IMR-90 (cell line): Measurements from ENCODE around the gene SCAF4. TPM values are rescaled to one million over a fixed set of nuclear protein-coding genes. Genes with fewer than 3 reads are reported as not detected.

Experiments used
- ATAC-seq: fragments of 200-7000 bp; cut with Tn5 transposase; 2 replicates; pipeline ENCODE4 v1.9.1; 2020; ENCODE audit warnings: low read depth, mild to moderate bottlenecking, moderate library complexity
- BruUV-seq: library from RNA; stranded (reverse); fragments of 400-500 nt; replicated peaks from 2 replicates; lab custom pipeline; 2021; lab: Mats Ljungman, UMichigan
- CTCF ChIA-PET: fragments of 300-600 bp; formaldehyde crosslinking; extraction: SDS; loops from one replicate; lab custom pipeline; 2021; ENCODE audit warnings: antibody characterized with exemption; lab: Yijun Ruan, JAX
- POLR2A ChIA-PET: fragments of 300-600 bp; sonication (Branson Sonifier 250); formaldehyde crosslinking; loops from one replicate; lab custom pipeline; 2022; ENCODE audit warnings: antibody characterized with exemption; ENCODE audit not compliant: unreplicated experiment; lab: Charles Lee
- DNase-seq: peaks from one replicate; pipeline ENCODE4 v3.0.0; 2013
- H2AFZ ChIP-seq: replicated peaks from 2 replicates; pipeline ENCODE3; 2013; ENCODE audit warnings: low read length, mild to moderate bottlenecking; ENCODE audit not compliant: poor library complexity
- H2AK5ac ChIP-seq: 2 replicates; pipeline ENCODE4 v1.6.1; 2013; ENCODE audit warnings: low read depth, low read length, inconsistent platforms
- H2AK9ac ChIP-seq: replicated peaks from 2 replicates; pipeline ENCODE3; 2013; ENCODE audit warnings: mild to moderate bottlenecking, low read depth, low read length, moderate library complexity; ENCODE audit not compliant: poor library complexity
- H2BK120ac ChIP-seq: 2 replicates; pipeline ENCODE4 v1.6.1; 2013; ENCODE audit warnings: low read depth, low read length, inconsistent platforms
- H2BK15ac ChIP-seq: 3 replicates; pipeline ENCODE4 v1.6.1; 2013; ENCODE audit warnings: low read depth, low read length, inconsistent platforms
- H2BK20ac ChIP-seq: 2 replicates; pipeline ENCODE4 v1.6.1; 2013; ENCODE audit warnings: low read depth, mild to moderate bottlenecking, inconsistent platforms, low read length, moderate library complexity
- H2BK5ac ChIP-seq: 2 replicates; pipeline ENCODE4 v1.6.1; 2013; ENCODE audit warnings: mild to moderate bottlenecking, low read depth, low read length, inconsistent platforms; ENCODE audit not compliant: poor library complexity, severe bottlenecking
- H3K14ac ChIP-seq: replicated peaks from 2 replicates; pipeline ENCODE4 v1.6.1; 2013; ENCODE audit warnings: low read depth, low read length, inconsistent platforms
- H3K18ac ChIP-seq: 2 replicates; pipeline ENCODE4 v1.6.1; 2013; ENCODE audit warnings: low read depth, low read length, control low read depth
- H3K23ac ChIP-seq: 2 replicates; pipeline ENCODE4 v1.6.1; 2013; ENCODE audit warnings: low read depth, low read length, inconsistent platforms
- H3K27ac ChIP-seq: 2 replicates; pipeline ENCODE4 v1.5.1; 2013; ENCODE audit warnings: mild to moderate bottlenecking, control low read depth, low read length; ENCODE audit not compliant: insufficient read depth
- H3K27me3 ChIP-seq: 2 replicates; pipeline ENCODE4 v1.6.1; 2013; ENCODE audit warnings: low read length; ENCODE audit not compliant: control insufficient read depth, insufficient read depth
- H3K36me3 ChIP-seq: 2 replicates; pipeline ENCODE4 v1.6.1; 2013; ENCODE audit warnings: low read length, mixed read lengths; ENCODE audit not compliant: control insufficient read depth, insufficient read depth
- H3K4ac ChIP-seq: 2 replicates; pipeline ENCODE4 v1.6.1; 2013; ENCODE audit warnings: low read depth, low read length, inconsistent platforms
- H3K4me1 ChIP-seq: 2 replicates; pipeline ENCODE4 v1.6.1; 2013; ENCODE audit warnings: low read length, mixed read lengths; ENCODE audit not compliant: control insufficient read depth, insufficient read depth
- H3K4me2 ChIP-seq: 2 replicates; pipeline ENCODE4 v1.6.1; 2013; ENCODE audit warnings: low read depth, mild to moderate bottlenecking, control low read depth, low read length, moderate library complexity
- H3K4me3 ChIP-seq: 2 replicates; pipeline ENCODE4 v1.5.1; 2013; ENCODE audit warnings: low read depth, mild to moderate bottlenecking, control low read depth, low read length, moderate library complexity; ENCODE audit not compliant: insufficient read depth
- H3K56ac ChIP-seq: 2 replicates; pipeline ENCODE4 v1.6.1; 2013; ENCODE audit warnings: low read length, inconsistent platforms; ENCODE audit not compliant: insufficient read depth; ENCODE audit errors: extremely low read depth
- H3K79me1 ChIP-seq, 2 experiments: 2 replicates each; pipeline ENCODE4 v1.6.1; 2013; ENCODE audit warnings: low read length in 2 of 2, inconsistent platforms in 1 of 2, low read depth in 1 of 2
- H3K9ac ChIP-seq: 2 replicates; pipeline ENCODE4 v1.6.1; 2013; ENCODE audit warnings: low read depth, low read length, control low read depth
- H3K9me1 ChIP-seq: 2 replicates; pipeline ENCODE4 v1.6.1; 2013; ENCODE audit warnings: low read length, inconsistent platforms; ENCODE audit not compliant: insufficient read depth
- H3K9me3 ChIP-seq: 2 replicates; pipeline ENCODE4 v1.6.1; 2013; ENCODE audit warnings: low read length; ENCODE audit not compliant: control insufficient read depth, insufficient read depth
- H4K20me1 ChIP-seq: 2 replicates; pipeline ENCODE4 v1.6.1; 2013; ENCODE audit warnings: low read length, inconsistent platforms; ENCODE audit not compliant: insufficient read depth
- H4K5ac ChIP-seq: 2 replicates; pipeline ENCODE4 v1.6.1; 2013; ENCODE audit warnings: mild to moderate bottlenecking, low read depth, low read length, control low read depth
- H4K8ac ChIP-seq, 2 experiments: 2 replicates each; pipeline ENCODE4 v1.6.1; 2013; ENCODE audit warnings: low read depth in 2 of 2, low read length in 2 of 2, control low read depth in 1 of 2, inconsistent platforms in 1 of 2
- H4K91ac ChIP-seq: 2 replicates; pipeline ENCODE4 v1.6.1; 2013; ENCODE audit warnings: low read depth, low read length, inconsistent platforms; ENCODE audit not compliant: insufficient read depth
- BHLHE40 ChIP-seq: fragments of 150-350 bp; IDR thresholded peaks from 2 replicates; pipeline ENCODE4 v1.6.1; 2016; ENCODE audit warnings: mild to moderate bottlenecking, low read depth, low read length
- CEBPB ChIP-seq: IDR thresholded peaks from 2 replicates; pipeline ENCODE4 v1.6.1; 2012; ENCODE audit warnings: low read depth, low read length, improper control_type of control experiment
- CHD1 ChIP-seq: IDR thresholded peaks from 2 replicates; pipeline ENCODE4 v1.6.1; 2012; ENCODE audit warnings: low read depth, low read length, improper control_type of control experiment
- CTCF ChIP-seq: conservative IDR thresholded peaks from 2 replicates; pipeline ENCODE4 v1.5.1; 2012; ENCODE audit warnings: mild to moderate bottlenecking, low read depth, low read length, improper control_type of control experiment
- MAFK ChIP-seq: IDR thresholded peaks from 2 replicates; pipeline ENCODE4 v1.6.1; 2012; ENCODE audit warnings: low read depth, low read length, improper control_type of control experiment
- MAZ ChIP-seq: IDR thresholded peaks from 2 replicates; pipeline ENCODE4 v1.6.1; 2012; ENCODE audit warnings: low read depth, mild to moderate bottlenecking, low read length, improper control_type of control experiment, moderate library complexity, borderline replicate concordance
- POLR2A ChIP-seq: IDR thresholded peaks from 2 replicates; pipeline ENCODE4 v1.6.1; 2012; ENCODE audit warnings: mild to moderate bottlenecking, low read depth, low read length
- RAD21 ChIP-seq: IDR thresholded peaks from 2 replicates; pipeline ENCODE4 v1.6.1; 2012; ENCODE audit warnings: low read length, improper control_type of control experiment
- WGBS, 2 experiments: methylation state at CpG; one replicate each; pipeline versions ENCODE4 v1.1.5 to v1.1.7; 2013; ENCODE audit warnings: missing lambda C conversion rate in 2 of 2; ENCODE audit not compliant: insufficient read length in 1 of 2; ENCODE audit errors: extremely low coverage in 2 of 2; 5-methylcytosine and 5-hydroxymethylcytosine counted together
- dilution Hi-C: fragments of 300-500 bp; cut with HindIII; formaldehyde crosslinking; loops from one replicate; pipeline ENCODE4 v1.14.3; 2018; ENCODE audit warnings: low sequenced_read_pairs; ENCODE audit not compliant: unreplicated experiment
- in situ Hi-C: fragments of 300-500 bp; cut with MboI; formaldehyde crosslinking; loops from 3 replicates; pipeline ENCODE4 v1.14.3; 2019; ENCODE audit warnings: low sequenced_read_pairs, inconsistent platforms, mixed read lengths
- intact Hi-C: fragments of 100-400 bp; cut with micrococcal nuclease; formaldehyde crosslinking; loops from 2 replicates; pipeline ENCODE4 v1.10.0; 2022
- polyA plus RNA-seq, 3 experiments: library from polyadenylated mRNA; depleted of rRNA; stranded (reverse); fragments of >200 nt; gene quantifications; 2 replicates each; pipeline ENCODE4 v1.2.3, GENCODE V29; 2012; ENCODE audit warnings: low replicate concordance in 1 of 3
- total RNA-seq: library from RNA; depleted of rRNA; stranded (reverse); fragments of >200 nt; gene quantifications from 2 replicates; pipeline ENCODE4 v1.2.3, GENCODE V29; 2012
- TF ChIP-seq, protein P1 (sequence below): fragments of 150-350 bp; IDR thresholded peaks from 2 replicates; pipeline ENCODE4 v1.6.1; 2016; ENCODE audit warnings: low read depth, mild to moderate bottlenecking, low read length, moderate library complexity, borderline replicate concordance

Gene SCAF4
- total and polyA plus RNA-seq, 2 of the 4 experiments (the other 2 are of a cell fraction): 2.7 to 12.1 TPM

DNA sequence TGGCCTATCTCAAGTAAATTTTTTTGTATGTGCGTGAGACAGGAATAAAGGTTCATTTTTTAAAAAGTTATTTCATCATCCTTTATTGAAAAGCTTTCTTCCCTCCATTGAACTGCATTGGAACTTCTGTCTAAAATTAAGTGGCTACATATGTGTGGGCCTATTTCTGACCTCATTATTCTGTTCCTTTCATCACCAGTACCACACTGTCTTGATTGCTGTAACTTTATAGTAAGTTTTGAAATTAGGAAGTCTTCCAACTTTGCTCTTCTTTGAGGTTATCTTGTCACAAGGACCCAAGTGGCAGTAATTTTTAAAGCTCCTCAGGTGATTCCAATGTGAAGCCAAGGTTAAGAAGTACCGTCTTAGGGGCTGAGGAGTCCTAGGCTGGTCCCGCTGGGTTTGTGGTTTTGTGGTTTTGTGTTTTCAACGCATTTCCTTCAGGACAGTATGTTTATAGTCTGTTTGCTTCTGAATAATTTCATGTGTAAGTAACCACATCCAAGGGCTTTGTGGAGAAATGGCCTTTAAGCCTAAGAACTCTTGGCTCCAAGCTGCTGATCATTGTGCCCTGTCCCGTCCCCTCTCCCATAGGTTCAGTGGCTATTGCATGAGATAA, 12.4 kb upstream of the SCAF4 start:
- no TSS peak for BruUV-seq

More for the DNA sequence above, 12.4 kb upstream of the SCAF4 start:
- Histone ChIP-seq H2BK5ac (no peak overlapping the region), H3K27me3 (no peaks in the 10 kb centered on the region), H4K5ac (no peak overlapping the region), H2AK9ac (no peak overlapping the region), H2BK20ac (no peak overlapping the region), H3K4ac (no peak overlapping the region), H3K4me1 (no peaks in the 10 kb centered on the region), H4K91ac (no peak overlapping the region), H3K27ac (no peak overlapping the region), H4K8ac (no peak overlapping the region), H2AFZ (no peak overlapping the region), H3K14ac (no peak overlapping the region), H3K9me3 (no peaks in the 10 kb centered on the region), H2BK15ac (no peak overlapping the region), H3K9me1 (no peaks in the 10 kb centered on the region), H3K36me3 (no peaks in the 10 kb centered on the region), H3K23ac (no peak overlapping the region), H3K4me2 (no peak overlapping the region), H2AK5ac (no peak overlapping the region), H3K9ac (no peak overlapping the region), H2BK120ac (no peak overlapping the region), H3K79me1 (no peaks in the 10 kb centered on the region), H3K56ac (no peak overlapping the region), H3K18ac (no peak overlapping the region), H4K20me1 (no peaks in the 10 kb centered on the region), H3K4me3 (no peak overlapping the region)
- ChIA-PET CTCF (no interaction called here), POLR2A (no interaction called here)
- in situ Hi-C loops (no loop called here), intact Hi-C loops (no loop called here), dilution Hi-C loops (no loop called here)
- no peak for ATAC-seq
- TF ChIP-seq, protein P1, sequence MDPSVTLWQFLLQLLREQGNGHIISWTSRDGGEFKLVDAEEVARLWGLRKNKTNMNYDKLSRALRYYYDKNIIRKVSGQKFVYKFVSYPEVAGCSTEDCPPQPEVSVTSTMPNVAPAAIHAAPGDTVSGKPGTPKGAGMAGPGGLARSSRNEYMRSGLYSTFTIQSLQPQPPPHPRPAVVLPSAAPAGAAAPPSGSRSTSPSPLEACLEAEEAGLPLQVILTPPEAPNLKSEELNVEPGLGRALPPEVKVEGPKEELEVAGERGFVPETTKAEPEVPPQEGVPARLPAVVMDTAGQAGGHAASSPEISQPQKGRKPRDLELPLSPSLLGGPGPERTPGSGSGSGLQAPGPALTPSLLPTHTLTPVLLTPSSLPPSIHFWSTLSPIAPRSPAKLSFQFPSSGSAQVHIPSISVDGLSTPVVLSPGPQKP: no peak
- TF ChIP-seq RAD21 (no peak), CEBPB (no peak), MAZ (no peak), CTCF (no peak), POLR2A (no peak), BHLHE40 (no peak), CHD1 (no peak), MAFK (no peak)
- DNase-seq: no peak
- no CpG with 5 or more reads among the region's 5 CpGs for WGBS, 2 experiments
